ENCODE data around the gene CDK5R2.

- TF ChIP-seq CTCF (IDR thresholded peaks at IDR 0.05 in 4 of 5, conservative IDR thresholded peaks at IDR 0.05 in 1 of 5): no peak
- no peak for TF ChIP-seq POLR2A (IDR thresholded peaks at IDR 0.05)
These were observed 2.4 kb downstream of the CDK5R2 start for GRCh38 chr2:218961651-218962570.
